Mononuclear cell (primary cell): ENCODE results near the gene ZBTB38. TPM values are rescaled to one million over a fixed set of nuclear protein-coding genes. Genes with fewer than 3 reads are reported as not detected.

Experiments used
- H3K27me3 ChIP-seq: 2 replicates; pipeline ENCODE4 v1.6.0; 2011; ENCODE audit warnings: low read length, control low read depth; ENCODE audit not compliant: insufficient read depth
- H3K4me1 ChIP-seq: 2 replicates; pipeline ENCODE4 v1.5.1; 2011; ENCODE audit warnings: mild to moderate bottlenecking, low read length, control low read depth; ENCODE audit not compliant: insufficient read depth
- H3K4me3 ChIP-seq: 2 replicates; pipeline ENCODE4 v1.5.1; 2011; ENCODE audit warnings: mild to moderate bottlenecking, low read length, moderate library complexity
- H3K9me3 ChIP-seq: 2 replicates; pipeline ENCODE4 v1.5.1; 2011; ENCODE audit warnings: low read depth, mild to moderate bottlenecking, control low read depth, low read length
- total RNA-seq: library from RNA; depleted of rRNA; stranded (reverse); fragments of >200 nt; gene quantifications from one replicate; pipeline ENCODE4 v1.2.3, GENCODE V29; 2012

Gene ZBTB38
- total RNA-seq, 1 donor = 74.2 TPM

- Histone ChIP-seq H3K27me3 (no peaks in the 10 kb centered on the region), H3K4me1 (no peaks in the 10 kb centered on the region), H3K9me3 (no peaks in the 10 kb centered on the region), H3K4me3 (no peak overlapping the region)
These were observed 856 bp downstream of the ZBTB38 start for GRCh38 chr3:141368925-141369794.

- H3K27me3 ChIP-seq = no peaks in the 10 kb centered on the region
- no peaks in the 10 kb centered on the region for H3K9me3 ChIP-seq
- no peaks in the 10 kb centered on the region for H3K4me1 ChIP-seq
- no peak overlapping the region for H3K4me3 ChIP-seq
These were observed 1.8 kb downstream of the ZBTB38 start for GRCh38 chr3:141370065-141370533.

- H3K4me3 ChIP-seq = no peak overlapping the region
- H3K9me3 ChIP-seq = no peaks in the 10 kb centered on the region
- no peaks in the 10 kb centered on the region for H3K4me1 ChIP-seq
- H3K27me3 ChIP-seq = no peaks in the 10 kb centered on the region
These were observed 3.6 kb downstream of the ZBTB38 start for GRCh38 chr3:141371882-141372281.

- no peak overlapping the region for H3K4me3 ChIP-seq
- H3K27me3 ChIP-seq = no peaks in the 10 kb centered on the region
- H3K9me3 ChIP-seq = no peaks in the 10 kb centered on the region
- no peaks in the 10 kb centered on the region for H3K4me1 ChIP-seq
These were observed 4.4 kb downstream of the ZBTB38 start for GRCh38 chr3:141372656-141373055.

GRCh38 chr3:141373232-141373631, 4.9 kb downstream of the ZBTB38 start:
- Histone ChIP-seq H3K27me3 (no peaks in the 10 kb centered on the region), H3K4me1 (no peaks in the 10 kb centered on the region), H3K9me3 (no peaks in the 10 kb centered on the region), H3K4me3 (no peak overlapping the region)

- no peaks in the 10 kb centered on the region for H3K9me3 ChIP-seq
These were observed 5.6 kb downstream of the ZBTB38 start for GRCh38 chr3:141373768-141374526.

GRCh38 chr3:141375381-141376301, 7.3 kb downstream of the ZBTB38 start:
- Histone ChIP-seq H3K4me3 (no peak overlapping the region), H3K4me1 (peaks cover 5% of the 10 kb centered on the region), H3K27me3 (no peaks in the 10 kb centered on the region), H3K9me3 (no peaks in the 10 kb centered on the region)

More at GRCh38 chr3:141373768-141374526, 5.6 kb downstream of the ZBTB38 start:
- H3K4me1 ChIP-seq = peaks cover 2% of the 10 kb centered on the region
- H3K4me3 ChIP-seq = no peak overlapping the region
- no peaks in the 10 kb centered on the region for H3K27me3 ChIP-seq

- Histone ChIP-seq H3K27me3 (no peaks in the 10 kb centered on the region), H3K4me1 (peaks cover 5% of the 10 kb centered on the region), H3K9me3 (no peaks in the 10 kb centered on the region), H3K4me3 (no peak overlapping the region)
These were observed 9.1 kb downstream of the ZBTB38 start for GRCh38 chr3:141377377-141377776.

GRCh38 chr3:141378556-141378955, 10.3 kb downstream of the ZBTB38 start:
- Histone ChIP-seq H3K9me3 (no peaks in the 10 kb centered on the region), H3K4me1 (peaks cover 5% of the 10 kb centered on the region), H3K4me3 (no peak overlapping the region), H3K27me3 (no peaks in the 10 kb centered on the region)

- Histone ChIP-seq H3K27me3 (no peaks in the 10 kb centered on the region), H3K4me1 (peaks cover 5% of the 10 kb centered on the region), H3K9me3 (no peaks in the 10 kb centered on the region), H3K4me3 (no peak overlapping the region)
These were observed 11.1 kb downstream of the ZBTB38 start for GRCh38 chr3:141379250-141379966.

GRCh38 chr3:141380279-141380678, 12.0 kb downstream of the ZBTB38 start:
- peaks cover 5% of the 10 kb centered on the region for H3K4me1 ChIP-seq
- H3K9me3 ChIP-seq = no peaks in the 10 kb centered on the region
- no peak overlapping the region for H3K4me3 ChIP-seq
- H3K27me3 ChIP-seq = no peaks in the 10 kb centered on the region

- H3K9me3 ChIP-seq = no peaks in the 10 kb centered on the region
- H3K27me3 ChIP-seq = no peaks in the 10 kb centered on the region
- H3K4me1 ChIP-seq = peaks cover 5% of the 10 kb centered on the region
- H3K4me3 ChIP-seq = no peak overlapping the region
These were observed 12.7 kb downstream of the ZBTB38 start for GRCh38 chr3:141380987-141381386.

GRCh38 chr3:141382571-141382970, 14.3 kb downstream of the ZBTB38 start:
- H3K27me3 ChIP-seq = no peaks in the 10 kb centered on the region
- no peaks in the 10 kb centered on the region for H3K9me3 ChIP-seq
- H3K4me1 ChIP-seq = peaks cover 5% of the 10 kb centered on the region
- H3K4me3 ChIP-seq = no peak overlapping the region

- Histone ChIP-seq H3K4me1 (peaks cover 5% of the 10 kb centered on the region), H3K27me3 (no peaks in the 10 kb centered on the region), H3K9me3 (no peaks in the 10 kb centered on the region), H3K4me3 (no peak overlapping the region)
These were observed 15.3 kb downstream of the ZBTB38 start for GRCh38 chr3:141383555-141384129.
